Stimulated activated CD8-positive, alpha-beta memory T cell treated with anti-CD3 and anti-CD28 coated beads, Interleukin-7, amount 100 ng/mL, for 4 hours (primary cell): ENCODE measurements around the gene ZNF93.
"Not testable (repeated sequence)": the region's sequence is repeated elsewhere in the genome, so short reads cannot be mapped to it uniquely, and the experiment has no call there.

Experiments used
- DNase-seq, 2 donors: peaks; one replicate each; pipeline ENCODE4 v3.0.0-alpha.2; 2020; ENCODE audit warnings: low read depth in 2 of 2

Gene ZNF93

DNA sequence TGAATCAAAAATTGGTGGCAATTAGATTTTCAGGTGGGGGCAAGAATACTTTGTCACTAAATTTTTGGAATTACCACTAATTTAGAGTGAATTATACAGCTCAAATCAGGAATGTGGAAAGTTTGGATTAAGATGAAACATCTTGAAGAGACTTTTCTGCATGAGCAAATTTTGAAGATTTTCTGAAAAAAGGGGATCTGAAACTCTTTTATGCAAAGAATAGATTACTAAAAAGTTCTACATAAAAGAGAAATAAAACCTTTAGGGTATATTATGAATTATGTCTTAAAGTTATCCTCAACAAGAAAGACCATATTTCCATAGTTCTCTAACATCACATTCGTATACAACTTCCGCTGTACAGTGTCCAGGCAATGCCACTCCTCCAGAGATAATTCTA lies 36.7 kb downstream of the ZNF93 start:
- no peak for DNase-seq

DNA sequence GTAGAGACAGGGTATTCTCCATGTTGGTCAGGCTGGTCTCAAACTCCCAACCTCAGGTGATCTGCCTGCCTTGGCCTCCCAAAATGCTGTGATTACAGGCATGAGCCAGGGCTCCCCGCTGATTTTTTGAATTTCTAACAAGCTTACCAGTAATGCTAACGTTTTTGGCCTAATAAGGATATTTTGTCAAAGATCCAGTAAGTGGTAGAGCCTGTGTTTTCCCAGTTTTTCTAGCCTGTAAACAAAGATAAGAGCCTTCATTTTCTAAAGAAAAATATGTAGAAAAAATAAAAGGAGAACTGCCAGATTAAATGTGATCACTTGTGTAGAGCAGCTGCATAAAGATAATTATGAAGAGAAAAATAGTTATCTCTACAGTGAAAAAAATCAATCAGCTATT lies 37.7 kb downstream of the ZNF93 start:
- no peak for DNase-seq

DNA sequence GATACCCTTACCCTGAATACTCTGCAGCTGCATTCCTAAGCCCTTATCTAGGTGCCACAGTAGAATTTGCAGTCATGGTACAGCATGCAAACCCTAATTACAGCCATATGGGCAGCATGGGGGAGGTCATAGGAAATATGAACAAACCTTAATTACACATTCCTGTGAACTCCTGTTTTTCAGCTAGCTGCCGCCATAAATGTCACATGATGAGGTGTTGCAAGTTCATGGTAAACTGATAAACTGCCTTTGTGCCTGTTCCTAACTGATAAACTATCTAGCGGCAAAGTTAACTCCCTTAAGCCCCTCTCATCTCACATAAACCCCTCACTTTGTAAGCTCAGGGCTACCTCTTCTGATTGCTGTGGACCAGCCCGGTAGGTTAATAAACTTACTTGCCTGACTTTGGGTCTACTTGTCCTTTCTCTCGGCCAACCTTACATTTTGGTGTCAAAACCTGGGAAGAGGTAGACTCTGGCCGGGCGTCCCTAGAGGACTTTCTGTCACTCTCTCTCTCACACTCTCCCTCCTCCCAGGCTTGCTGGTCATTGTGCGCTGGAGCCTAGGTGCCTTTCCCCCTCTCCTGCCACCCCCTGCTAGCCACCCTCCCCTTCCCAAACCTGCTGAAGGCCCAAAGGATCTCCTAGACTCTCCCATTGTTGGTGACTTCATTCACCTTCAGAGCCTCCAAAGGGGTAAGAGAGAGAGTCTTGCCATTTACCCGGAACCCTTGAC lies 43.3 kb downstream of the ZNF93 start:
- no peak for DNase-seq

DNA sequence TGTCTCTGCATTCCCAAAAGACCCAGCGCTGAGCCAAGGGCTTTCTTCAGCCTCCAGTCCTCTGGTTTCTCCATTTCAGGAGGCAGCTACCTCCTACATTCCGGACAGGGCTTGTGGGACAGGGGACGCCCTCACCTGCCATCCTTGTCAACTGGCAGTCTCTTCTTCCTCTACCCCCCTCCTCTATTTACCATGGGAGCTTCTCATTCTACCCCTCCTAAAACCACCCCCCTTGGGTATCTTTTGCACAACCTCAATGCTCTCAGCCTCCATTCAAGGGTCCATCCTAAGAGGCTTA lies 43.8 kb downstream of the ZNF93 start:
- no peak for DNase-seq

DNA sequence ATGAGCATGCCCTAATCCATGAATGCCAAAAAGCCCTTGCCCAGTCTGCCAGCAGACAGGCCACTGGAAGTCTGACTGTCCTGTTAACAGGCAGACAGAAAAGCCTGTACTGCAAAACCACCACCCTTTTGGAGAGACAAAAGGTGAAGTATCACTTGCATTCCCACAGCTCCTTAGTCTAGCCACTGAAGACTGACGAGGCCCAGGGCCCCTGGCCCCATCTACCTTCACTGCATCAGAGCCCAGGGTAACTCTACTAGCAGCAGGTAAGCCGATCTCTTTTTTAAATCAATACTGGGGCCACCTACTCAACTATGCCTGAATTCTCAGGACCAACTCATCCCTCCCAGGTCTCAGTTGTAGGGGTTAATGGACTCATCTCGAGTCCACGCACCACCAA lies 45.5 kb downstream of the ZNF93 start:
- DNase-seq: no peak

DNA sequence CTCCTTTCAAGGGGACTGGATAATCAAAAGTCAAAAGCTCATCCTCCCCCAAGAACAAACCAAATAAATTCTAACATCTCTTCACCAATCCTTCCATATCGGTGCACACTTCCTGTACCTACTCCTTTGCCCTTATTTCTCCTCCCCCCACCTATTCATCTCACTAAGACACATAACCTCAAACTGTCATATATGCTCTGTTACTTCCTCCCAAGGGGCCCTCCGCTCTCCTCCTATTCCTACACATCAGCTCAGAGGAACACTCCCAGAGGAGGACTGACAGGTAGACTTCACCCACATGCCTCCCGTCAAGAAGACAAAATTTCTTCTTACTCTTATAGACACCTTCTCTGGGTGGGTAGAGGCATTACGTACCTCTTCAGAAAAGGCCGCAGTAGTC lies 48.1 kb downstream of the ZNF93 start:
- no peak for DNase-seq

DNA sequence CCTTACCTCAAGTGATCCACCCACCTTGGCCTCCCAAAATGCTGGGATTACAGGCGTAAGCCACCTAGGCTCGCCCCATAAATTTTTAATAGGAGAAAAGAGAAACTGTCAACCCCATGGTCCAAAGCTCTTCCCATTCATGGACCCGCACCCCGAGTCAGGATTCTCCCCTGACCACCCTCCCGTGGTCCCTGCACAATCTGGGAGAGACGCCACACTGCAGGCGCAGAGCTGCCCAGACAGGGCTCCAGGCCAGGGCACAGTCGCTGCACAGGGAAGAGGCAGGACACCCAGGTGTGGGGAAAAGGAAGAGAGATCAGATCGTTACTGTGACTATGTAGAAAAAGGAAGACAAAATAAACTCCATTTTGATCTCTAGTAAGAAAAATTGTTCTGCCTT lies 54.5 kb downstream of the ZNF93 start:
- no peak for DNase-seq

DNA sequence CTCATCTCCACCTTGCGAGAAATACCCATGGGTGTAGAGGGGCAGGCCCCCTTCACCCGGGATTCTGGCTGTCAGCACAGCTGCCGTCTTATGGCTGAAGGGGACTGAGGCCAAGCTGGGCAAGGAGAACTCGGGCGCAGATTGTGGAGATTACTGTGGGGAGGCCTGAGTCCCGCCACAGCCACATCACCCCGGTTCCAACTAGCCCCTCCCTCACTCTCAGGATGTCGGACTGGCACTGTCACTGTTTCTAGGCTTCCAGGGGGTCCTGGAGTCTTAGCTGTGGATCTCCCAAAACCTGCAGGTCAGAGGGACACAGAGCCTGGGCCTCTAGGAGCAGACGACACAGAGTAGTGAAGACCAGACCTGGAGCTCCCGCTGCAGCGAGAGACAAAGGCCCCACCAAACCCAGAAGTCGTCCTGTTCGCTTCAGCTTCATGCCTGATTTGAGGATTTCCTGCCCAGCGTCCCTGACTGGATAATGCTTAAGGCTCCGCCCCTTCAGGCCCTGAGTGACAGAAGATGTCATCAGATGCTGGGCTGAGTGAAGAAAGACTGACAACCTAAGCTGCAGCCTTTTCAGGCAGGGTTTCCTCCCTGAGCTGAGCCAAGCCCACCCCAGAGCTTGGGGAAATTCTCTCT lies 55.8 kb downstream of the ZNF93 start:
- no peak for DNase-seq

DNA sequence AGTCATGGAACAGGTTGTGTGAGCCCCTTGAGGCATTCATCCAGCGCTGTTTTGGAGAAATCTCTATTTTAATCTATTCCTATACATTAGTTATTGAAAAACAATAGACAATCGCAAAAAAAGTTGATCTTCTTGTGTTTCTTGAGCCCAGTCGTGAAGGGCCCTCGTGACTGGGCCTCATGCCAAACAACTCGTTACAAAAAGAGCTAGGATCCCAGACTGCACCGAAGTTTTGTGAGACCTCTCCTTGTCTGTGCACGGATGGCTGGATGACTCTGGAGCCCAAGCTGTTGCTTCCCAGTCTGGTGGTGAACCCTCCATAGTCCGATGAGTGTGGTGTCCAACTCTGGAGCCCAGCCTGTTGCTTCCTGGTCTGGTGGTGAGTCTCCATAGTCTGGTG lies 57.0 kb downstream of the ZNF93 start:
- DNase-seq: not testable (repeated sequence)

DNA sequence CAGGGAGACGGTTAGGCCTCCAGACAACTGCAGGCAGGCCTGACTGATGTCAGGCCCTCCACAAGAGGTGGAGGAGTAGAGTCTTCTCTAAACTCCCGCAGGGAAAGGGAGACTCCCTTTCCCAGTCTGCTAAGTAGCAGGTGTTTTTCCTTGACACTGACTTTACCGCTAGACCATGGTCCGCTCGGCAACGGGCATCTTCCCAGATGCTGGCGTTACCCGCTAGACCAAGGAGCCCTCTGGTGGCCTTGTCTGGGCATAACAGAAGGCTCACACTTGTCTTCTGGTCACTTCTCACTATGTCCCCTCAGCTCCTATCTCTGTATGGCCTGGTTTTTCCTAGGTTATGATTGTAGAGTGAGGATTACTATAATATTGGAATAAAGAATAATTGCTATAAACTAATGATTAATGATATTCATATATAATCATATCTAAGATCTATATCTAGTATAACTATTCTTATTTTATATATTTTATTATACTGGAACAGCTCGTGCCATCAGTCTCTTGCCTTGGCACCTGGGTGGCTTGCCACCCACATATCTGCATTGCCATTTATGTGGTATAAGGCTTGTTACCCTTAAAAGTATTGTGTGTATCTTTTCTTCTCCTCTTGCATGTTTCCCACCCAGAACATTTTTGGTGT lies 58.5 kb downstream of the ZNF93 start:
- DNase-seq: peak; percentile 30 to 33

DNA sequence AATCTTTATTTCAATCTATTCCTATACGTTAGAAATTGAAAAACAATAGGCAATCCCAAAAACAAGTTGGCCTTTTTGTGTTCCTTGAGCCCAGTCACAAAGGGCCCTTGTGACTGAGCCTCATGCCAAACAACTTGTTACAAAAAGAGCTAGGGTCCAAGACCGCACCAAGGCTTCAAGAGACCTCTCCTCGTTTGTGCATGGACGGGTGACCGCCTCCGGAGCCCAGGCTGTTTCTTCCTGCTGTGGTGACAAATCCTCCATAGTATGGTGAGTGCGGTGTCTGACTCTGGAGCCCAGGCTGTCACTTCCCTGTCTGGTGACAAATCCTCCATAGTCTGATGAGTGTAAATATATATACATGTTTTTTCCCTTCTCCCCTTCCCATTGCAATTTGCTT lies 63.7 kb downstream of the ZNF93 start:
- DNase-seq: no peak

DNA sequence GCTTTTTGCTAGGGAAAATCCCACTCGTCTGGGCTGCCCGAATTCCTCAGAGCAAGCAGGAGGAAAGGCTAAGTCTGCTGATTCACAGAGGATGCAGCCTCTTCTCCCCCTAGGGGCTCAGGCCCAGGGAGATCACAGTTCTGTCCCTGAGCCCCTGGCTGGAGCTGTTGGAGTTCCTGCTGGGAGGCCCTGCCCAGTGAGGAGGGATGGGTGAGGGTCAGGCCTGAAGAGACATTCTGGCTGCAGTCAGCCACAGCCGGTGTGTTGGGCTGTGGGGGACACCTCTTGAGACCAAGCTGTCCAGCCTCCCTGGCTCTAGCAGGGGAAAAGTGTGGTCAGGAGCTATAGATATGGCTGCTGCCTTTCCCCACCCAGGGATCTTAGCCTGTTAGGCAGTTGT lies 65.4 kb downstream of the ZNF93 start:
- DNase-seq: not testable (repeated sequence)

DNA sequence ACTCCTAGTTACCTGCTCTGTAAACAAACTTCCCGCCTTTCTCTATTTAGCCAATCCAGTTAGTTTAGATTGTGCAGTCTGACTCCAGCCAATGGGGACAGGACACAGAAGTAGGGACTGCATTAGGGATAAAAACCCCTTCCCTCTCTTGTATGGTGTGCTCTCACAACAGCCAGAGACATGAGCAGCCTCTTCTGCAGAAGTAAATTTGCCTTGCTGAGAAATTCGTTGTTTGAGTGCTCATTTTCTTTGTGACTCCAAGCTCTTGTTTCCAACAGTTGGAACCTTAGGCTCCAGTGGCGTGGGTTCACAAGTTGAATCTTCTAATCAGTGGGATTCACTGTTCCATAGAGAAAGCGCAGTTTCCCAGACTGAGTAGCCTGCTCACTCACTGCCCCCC lies 66.1 kb downstream of the ZNF93 start:
- no peak for DNase-seq
